ENCODE results near the gene C1QTNF9B. TPM values are rescaled to one million over a fixed set of nuclear protein-coding genes. Genes with fewer than 3 reads are reported as not detected.

The C1QTNF9B gene
- total and polyA plus RNA-seq, 2 experiments from 2014 or later: 0.27 to 0.28 TPM

DNA sequence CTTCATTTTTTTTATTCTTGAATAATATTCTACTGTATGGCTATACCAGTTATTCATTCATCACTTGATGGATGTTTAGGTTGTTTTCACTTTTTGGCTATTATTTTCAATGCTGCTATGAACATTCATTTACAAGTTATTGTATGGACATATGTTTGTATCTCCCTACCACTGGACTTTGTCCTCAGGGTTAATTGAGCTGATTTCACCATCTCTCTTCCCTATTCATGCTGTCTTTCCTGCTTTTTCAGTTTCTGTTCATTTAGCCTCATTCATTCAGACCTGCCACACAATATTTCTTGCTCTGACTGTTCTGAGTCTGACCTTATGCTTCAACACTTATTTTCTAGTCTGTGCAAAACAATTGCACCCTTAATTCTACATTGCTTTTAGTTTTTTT is 12.3 kb upstream of the C1QTNF9B start:
- Histone ChIP-seq H3F3A (replicated peaks; ENCODE audit: low read depth) (no peaks in the 10 kb centered on the region), H3K79me2 (replicated peaks; ENCODE audit: insufficient read depth) (no peaks in the 10 kb centered on the region), H3K36me3 (ENCODE audit: insufficient read depth) (no peaks in the 10 kb centered on the region), H2AFZ (no peak overlapping the region), H3K4me3 (no peak overlapping the region), H3K27ac (ENCODE audit: low read depth) (no peak overlapping the region), H3K9me2 (ENCODE audit: insufficient read depth) (no peaks in the 10 kb centered on the region), H3K27me3 (ENCODE audit: insufficient read depth) (peaks cover 6% of the 10 kb centered on the region; the same call in 1 of the 2 replicates), H4K20me1 (replicated peaks; ENCODE audit: insufficient read depth) (no peaks in the 10 kb centered on the region), H3K4me2 (no peak overlapping the region), H3K4me1 (ENCODE audit: insufficient read depth) (peaks cover 21% of the 10 kb centered on the region)
- DNase-seq (ENCODE audit: low spot score): no peak
- H3K27ac Mint-ChIP-seq: no peak overlapping the region
- H3K36me3 Mint-ChIP-seq (ENCODE audit: low read depth): no peaks in the 10 kb centered on the region
- peaks cover 23% of the 10 kb centered on the region for H3K4me1 Mint-ChIP-seq
- peaks cover under 1% of the 10 kb centered on the region for H3K27me3 Mint-ChIP-seq (ENCODE audit: insufficient read depth, low read depth, poor library complexity)
- H3K4me3 Mint-ChIP-seq: no peak overlapping the region
- H3K9me3 Mint-ChIP-seq: no peaks in the 10 kb centered on the region
- TF ChIP-seq NANOG (IDR thresholded peaks at IDR 0.05; ENCODE audit: borderline replicate concordance) (no peak), CTCF (conservative IDR thresholded peaks at IDR 0.05; ENCODE audit: low read depth in 2 of 2) (no peak), ETS1 (IDR thresholded peaks at IDR 0.05) (no peak), EZH2phosphoT487 (IDR thresholded peaks at IDR 0.05; ENCODE audit: unreplicated experiment) (no peak), STAT1 (IDR thresholded peaks at IDR 0.05; ENCODE audit: unreplicated experiment) (no peak), REST (IDR thresholded peaks at IDR 0.05; ENCODE audit: unreplicated experiment) (no peak), CREB1 (CRISPR knock-in tag; IDR thresholded peaks at IDR 0.05; ENCODE audit: low read depth) (no peak), ZNF331 (CRISPR knock-in tag; IDR thresholded peaks at IDR 0.05; ENCODE audit: low read depth) (no peak), ZNF114 (CRISPR knock-in tag; IDR thresholded peaks at IDR 0.05) (no peak), POLR2AphosphoS5 (IDR thresholded peaks at IDR 0.05; ENCODE audit: low read depth) (no peak), EZH2 (IDR thresholded peaks at IDR 0.05; ENCODE audit: low read depth, unreplicated experiment) (no peak), ZNF462 (CRISPR knock-in tag; IDR thresholded peaks at IDR 0.05) (no peak), JUNB (IDR thresholded peaks at IDR 0.05; ENCODE audit: unreplicated experiment) (no peak)
- ATAC-seq: no peak

All from GM23338 (cell line).